ENCODE results near the gene KAT2B. TPM values are rescaled to one million over a fixed set of nuclear protein-coding genes. Genes with fewer than 3 reads are reported as not detected.

Gene KAT2B
- total and polyA plus RNA-seq, 4 donors: 7.5 to 58.5 (median 16.3) TPM

GRCh38 chr3:20080956-20081554 is 40.8 kb downstream of the KAT2B start (continued):
- TF ChIP-seq REST (IDR thresholded peaks at IDR 0.05) (no peak), JUND (IDR thresholded peaks at IDR 0.05) (peak; percentile 71 to 82)

DNA sequence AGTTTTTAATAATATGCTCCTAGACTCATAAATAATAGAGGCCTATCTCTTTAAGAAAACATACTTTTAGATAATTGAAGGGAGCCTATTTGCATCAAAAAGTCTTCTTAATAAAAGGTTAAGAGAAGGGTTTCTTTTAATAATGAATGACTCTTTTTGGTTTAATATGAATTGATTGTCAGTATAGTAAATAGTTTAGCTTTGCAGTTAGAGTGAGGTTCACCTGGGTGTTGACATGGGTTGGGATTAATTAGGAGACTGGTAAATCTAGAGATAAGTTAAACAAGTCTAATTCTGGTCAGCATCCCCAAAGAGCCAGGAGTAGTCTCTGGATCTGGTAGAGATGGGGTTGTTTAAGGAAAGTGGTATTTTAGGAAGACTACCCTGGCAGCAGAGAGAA is 43.0 kb downstream of the KAT2B start:
- H3K27ac ChIP-seq (ENCODE audit: low read depth in 1 of 2, low read length in 2 of 2): no peak overlapping the region
- TF ChIP-seq YY1 (IDR thresholded peaks at IDR 0.05) (no peak), HNF4G (IDR thresholded peaks at IDR 0.05) (no peak), TAF1 (conservative IDR thresholded peaks at IDR 0.05) (no peak), ZBTB33 (IDR thresholded peaks at IDR 0.05) (no peak), GABPA (IDR thresholded peaks at IDR 0.05 in 1 of 2, conservative IDR thresholded peaks at IDR 0.05 in 1 of 2) (no peak), SP1 (IDR thresholded peaks at IDR 0.05) (no peak), RAD21 (IDR thresholded peaks at IDR 0.05) (no peak), JUND (IDR thresholded peaks at IDR 0.05) (no peak), ATF3 (IDR thresholded peaks at IDR 0.05) (no peak), FOXA1 (IDR thresholded peaks at IDR 0.05) (no peak), FOXA2 (IDR thresholded peaks at IDR 0.05) (no peak), EGR1 (IDR thresholded peaks at IDR 0.05; ENCODE audit: low read depth in 2 of 2) (no peak)
- TF ChIP-seq, protein P1, sequence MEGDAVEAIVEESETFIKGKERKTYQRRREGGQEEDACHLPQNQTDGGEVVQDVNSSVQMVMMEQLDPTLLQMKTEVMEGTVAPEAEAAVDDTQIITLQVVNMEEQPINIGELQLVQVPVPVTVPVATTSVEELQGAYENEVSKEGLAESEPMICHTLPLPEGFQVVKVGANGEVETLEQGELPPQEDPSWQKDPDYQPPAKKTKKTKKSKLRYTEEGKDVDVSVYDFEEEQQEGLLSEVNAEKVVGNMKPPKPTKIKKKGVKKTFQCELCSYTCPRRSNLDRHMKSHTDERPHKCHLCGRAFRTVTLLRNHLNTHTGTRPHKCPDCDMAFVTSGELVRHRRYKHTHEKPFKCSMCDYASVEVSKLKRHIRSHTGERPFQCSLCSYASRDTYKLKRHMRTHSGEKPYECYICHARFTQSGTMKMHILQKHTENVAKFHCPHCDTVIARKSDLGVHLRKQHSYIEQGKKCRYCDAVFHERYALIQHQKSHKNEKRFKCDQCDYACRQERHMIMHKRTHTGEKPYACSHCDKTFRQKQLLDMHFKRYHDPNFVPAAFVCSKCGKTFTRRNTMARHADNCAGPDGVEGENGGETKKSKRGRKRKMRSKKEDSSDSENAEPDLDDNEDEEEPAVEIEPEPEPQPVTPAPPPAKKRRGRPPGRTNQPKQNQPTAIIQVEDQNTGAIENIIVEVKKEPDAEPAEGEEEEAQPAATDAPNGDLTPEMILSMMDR (IDR thresholded peaks at IDR 0.05; ENCODE audit: low read depth, low read length, missing input control): no peak
- DNase-seq (ENCODE audit: low spot score): no peak
- no peaks in the 10 kb centered on the region for H3K9me3 ChIP-seq (ENCODE audit: control insufficient read depth in 4 of 4, low read length in 3 of 4)
- peaks cover 3 to 21% (median 8%) of the 10 kb centered on the region in 4 donors for H3K4me1 ChIP-seq (ENCODE audit: control insufficient read depth in 4 of 4, insufficient read depth in 4 of 4, low read length in 3 of 4)
- H3K27me3 ChIP-seq (ENCODE audit: control insufficient read depth in 4 of 4, insufficient read depth in 4 of 4, low read length in 3 of 4): no peaks in the 10 kb centered on the region
- H3K36me3 ChIP-seq (ENCODE audit: control insufficient read depth in 4 of 4, insufficient read depth in 3 of 4, low read depth in 1 of 4, low read length in 3 of 4): no peaks in the 10 kb centered on the region
- H3K4me3 ChIP-seq (ENCODE audit: low read depth in 1 of 3, low read length in 3 of 3): no peak overlapping the region
- H3K9ac ChIP-seq (ENCODE audit: low read depth in 1 of 2, low read length in 2 of 2): no peak overlapping the region
